ENCODE results near the gene ACTN3. TPM values are rescaled to one million over a fixed set of nuclear protein-coding genes. Genes with fewer than 3 reads are reported as not detected.

The ACTN3 gene
- total and polyA plus RNA-seq, 3 experiments from 2014 or later, result 0.31 to 0.33 TPM; not detected in 1

GRCh38 chr11:66545701-66546367, 869 bp upstream of the ACTN3 start, which contains the start of gene ZDHHC24:
TSS of gene ZDHHC24 (minus strand) at chr11:66546048. CDS start at chr11:66546003, 45 bp downstream.
- Mint-ChIP-seq H3K36me3 (peaks cover 0 to 38% (median 10%) of the 10 kb centered on the region in 3 donors), H3K4me1 (peaks cover 34 to 50% (median 48%) of the 10 kb centered on the region in 3 donors), H3K27me3 (peaks cover 0 to 6% of the 10 kb centered on the region in 2 donors), H3K9me3 (no peaks in the 10 kb centered on the region), H3K4me3 (peak within 1 kb of the TSS; percentile 86 to 95 (median 92)), H3K27ac (peak within 1 kb of the TSS; percentile 82 to 96 (median 94))
- Histone ChIP-seq H3K9me3 (ENCODE audit: low read length) (no peaks in the 10 kb centered on the region), H3K27me3 (ENCODE audit: insufficient read depth, low read length, poor library complexity, severe bottlenecking) (no peaks in the 10 kb centered on the region), H3K4me3 (ENCODE audit: low read length) (peak within 1 kb of the TSS; percentile 92), H3K36me3 (ENCODE audit: insufficient read depth, low read length) (no peaks in the 10 kb centered on the region), H3K4me1 (ENCODE audit: insufficient read depth, low read length) (peaks cover 32% of the 10 kb centered on the region), H3K27ac (ENCODE audit: low read depth, low read length) (peak within 1 kb of the TSS; percentile 75)
- CTCF ChIA-PET, result interaction anchor here (1.0 to 2.4 kb wide), 8 partner anchors 11 to 137 kb away, joined by 3 to 11 read pairs (median 4); partner anchors contain the start of genes CTSF and RBM4B
- POLR2A ChIA-PET, result interaction anchor here (0.8 to 2.2 kb wide), 8 partner anchors 22 to 298 kb away, joined by 3 to 17 read pairs (median 8); partner anchors contain the start of genes CTSF, DPP3, PELI3 and RBM14
- DNase-seq, result peak; percentile 77 to 87 (median 82)

- Histone ChIP-seq H3K27me3 (ENCODE audit: insufficient read depth, low read length, poor library complexity, severe bottlenecking) (no peaks in the 10 kb centered on the region), H3K27ac (ENCODE audit: low read depth, low read length) (no peak overlapping the region), H3K36me3 (ENCODE audit: insufficient read depth, low read length) (no peaks in the 10 kb centered on the region), H3K9me3 (ENCODE audit: low read length) (no peaks in the 10 kb centered on the region), H3K4me1 (ENCODE audit: insufficient read depth, low read length) (peaks cover 32% of the 10 kb centered on the region), H3K4me3 (ENCODE audit: low read length) (no peak overlapping the region)
- Mint-ChIP-seq H3K9me3 (no peaks in the 10 kb centered on the region), H3K27me3 (peaks cover 0 to 6% of the 10 kb centered on the region in 2 donors), H3K36me3 (peaks cover 0 to 26% (median 5%) of the 10 kb centered on the region in 3 donors), H3K4me1 (peaks cover 30 to 41% (median 38%) of the 10 kb centered on the region in 3 donors), H3K4me3 (peak overlapping the region; percentile 86 to 95 (median 92)), H3K27ac (peak overlapping the region in 4 of 8 donors; percentile 4 to 94 (median 88))
- ChIA-PET CTCF (interaction anchor here (1.4 to 2.4 kb wide), 5 partner anchors 21 to 132 kb away, joined by 3 to 11 read pairs (median 5); partner anchors contain the start of genes CTSF and RBM4B), POLR2A (interaction anchor here (0.5 to 2.2 kb wide), 6 partner anchors 21 to 1425 kb away, joined by 3 to 17 read pairs (median 9); partner anchors contain the start of genes CTSF, DPP3, FAU and RBM14)
- DNase-seq, result no peak
These were observed 411 bp downstream of the ACTN3 start for GRCh38 chr11:66546966-66547661.

- peaks cover 0 to 20% (median 0%) of the 10 kb centered on the region in 3 donors for H3K36me3 Mint-ChIP-seq
- H3K27ac Mint-ChIP-seq, result no peak overlapping the region
- H3K27me3 ChIP-seq (ENCODE audit: insufficient read depth, low read length, poor library complexity, severe bottlenecking), result no peaks in the 10 kb centered on the region
- H3K27me3 Mint-ChIP-seq, result peaks cover 0 to 6% of the 10 kb centered on the region in 2 donors
- no peaks in the 10 kb centered on the region for H3K9me3 ChIP-seq (ENCODE audit: low read length)
- no peak overlapping the region for H3K27ac ChIP-seq (ENCODE audit: low read depth, low read length)
- ChIA-PET CTCF (no interaction called here), POLR2A (no interaction called here)
- H3K4me3 ChIP-seq (ENCODE audit: low read length), result no peak overlapping the region
- H3K4me1 Mint-ChIP-seq, result peaks cover 25 to 36% (median 33%) of the 10 kb centered on the region in 3 donors
- peaks cover 32% of the 10 kb centered on the region for H3K4me1 ChIP-seq (ENCODE audit: insufficient read depth, low read length)
- H3K36me3 ChIP-seq (ENCODE audit: insufficient read depth, low read length), result no peaks in the 10 kb centered on the region
- no peak for DNase-seq
- H3K9me3 Mint-ChIP-seq, result no peaks in the 10 kb centered on the region
- peak overlapping the region in 5 of 7 donors; percentile 5 to 87 (median 40) for H3K4me3 Mint-ChIP-seq
These were observed 933 bp downstream of the ACTN3 start for GRCh38 chr11:66547662-66548009.

- peak overlapping the region in 3 of 8 donors; percentile 11 to 65 (median 26) for H3K27ac Mint-ChIP-seq
- H3K9me3 Mint-ChIP-seq, result no peaks in the 10 kb centered on the region
- H3K4me1 Mint-ChIP-seq, result peaks cover 22 to 32% (median 29%) of the 10 kb centered on the region in 3 donors
- H3K36me3 Mint-ChIP-seq, result peaks cover 0 to 16% (median 0%) of the 10 kb centered on the region in 3 donors
- no peak for DNase-seq
- H3K4me3 Mint-ChIP-seq, result peak overlapping the region in 5 of 7 donors; percentile 5 to 87 (median 41)
- Histone ChIP-seq H3K4me3 (ENCODE audit: low read length) (no peak overlapping the region), H3K4me1 (ENCODE audit: insufficient read depth, low read length) (peaks cover 28% of the 10 kb centered on the region), H3K27me3 (ENCODE audit: insufficient read depth, low read length, poor library complexity, severe bottlenecking) (no peaks in the 10 kb centered on the region), H3K36me3 (ENCODE audit: insufficient read depth, low read length) (no peaks in the 10 kb centered on the region), H3K27ac (ENCODE audit: low read depth, low read length) (no peak overlapping the region), H3K9me3 (ENCODE audit: low read length) (no peaks in the 10 kb centered on the region)
- POLR2A ChIA-PET, result no interaction called here
- H3K27me3 Mint-ChIP-seq, result peaks cover 0 to 6% of the 10 kb centered on the region in 2 donors
- CTCF ChIA-PET, result no interaction called here
These were observed 1.3 kb downstream of the ACTN3 start for GRCh38 chr11:66548041-66548440.

GRCh38 chr11:66548774-66549630, 2.3 kb downstream of the ACTN3 start:
- Histone ChIP-seq H3K36me3 (ENCODE audit: insufficient read depth, low read length) (no peaks in the 10 kb centered on the region), H3K27me3 (ENCODE audit: insufficient read depth, low read length, poor library complexity, severe bottlenecking) (no peaks in the 10 kb centered on the region), H3K9me3 (ENCODE audit: low read length) (no peaks in the 10 kb centered on the region), H3K4me1 (ENCODE audit: insufficient read depth, low read length) (peaks cover 18% of the 10 kb centered on the region), H3K4me3 (ENCODE audit: low read length) (no peak overlapping the region), H3K27ac (ENCODE audit: low read depth, low read length) (no peak overlapping the region)
- peaks cover 0 to 8% (median 0%) of the 10 kb centered on the region in 3 donors for H3K36me3 Mint-ChIP-seq
- DNase-seq, result no peak
- no peaks in the 10 kb centered on the region for H3K9me3 Mint-ChIP-seq
- peak overlapping the region in 4 of 7 donors; percentile 32 to 87 (median 51) for H3K4me3 Mint-ChIP-seq
- peaks cover 0 to 6% of the 10 kb centered on the region in 2 donors for H3K27me3 Mint-ChIP-seq
- peak overlapping the region in 6 of 8 donors; percentile 5 to 85 (median 24) for H3K27ac Mint-ChIP-seq
- H3K4me1 Mint-ChIP-seq, result peaks cover 12 to 22% (median 20%) of the 10 kb centered on the region in 3 donors
- ChIA-PET POLR2A (no interaction called here), CTCF (interaction anchor here (0.5 kb wide), 1 partner anchor 111 kb away, joined by 4 read pairs; no protein-coding TSS in a partner anchor)

DNA sequence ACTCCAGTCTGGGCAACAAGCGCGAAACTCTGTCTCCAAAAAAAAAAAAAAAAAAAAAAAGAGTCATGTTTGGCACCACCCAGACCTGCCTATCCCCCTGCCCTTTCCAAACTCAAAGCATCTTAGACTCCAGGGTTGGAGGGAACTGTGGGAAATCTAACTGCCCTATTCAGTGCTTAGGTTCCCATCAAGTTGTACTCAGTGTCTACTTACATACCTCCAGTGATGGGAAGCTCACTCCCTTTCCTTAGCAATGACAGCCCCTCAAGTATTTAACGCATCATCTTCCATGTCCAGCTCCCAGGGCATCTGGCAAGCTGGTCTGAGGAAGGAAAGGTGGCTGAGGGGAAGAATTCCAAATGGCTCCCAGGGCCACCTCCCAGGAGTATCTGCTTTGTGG, 3.0 kb downstream of the ACTN3 start:
- Mint-ChIP-seq H3K9me3 (no peaks in the 10 kb centered on the region), H3K36me3 (peaks cover 0 to 8% (median 0%) of the 10 kb centered on the region in 3 donors), H3K4me3 (peak overlapping the region in 1 of 7 donors; percentile 74), H3K4me1 (peaks cover 8 to 16% (median 13%) of the 10 kb centered on the region in 3 donors), H3K27ac (no peak overlapping the region), H3K27me3 (peaks cover 0 to 6% of the 10 kb centered on the region in 2 donors)
- no peak overlapping the region for H3K4me3 ChIP-seq (ENCODE audit: low read length)
- peaks cover 12% of the 10 kb centered on the region for H3K4me1 ChIP-seq (ENCODE audit: insufficient read depth, low read length)
- no peaks in the 10 kb centered on the region for H3K9me3 ChIP-seq (ENCODE audit: low read length)
- POLR2A ChIA-PET, result no interaction called here
- no peak overlapping the region for H3K27ac ChIP-seq (ENCODE audit: low read depth, low read length)
- no peaks in the 10 kb centered on the region for H3K27me3 ChIP-seq (ENCODE audit: insufficient read depth, low read length, poor library complexity, severe bottlenecking)
- CTCF ChIA-PET, result no interaction called here
- DNase-seq, result no peak
- H3K36me3 ChIP-seq (ENCODE audit: insufficient read depth, low read length), result no peaks in the 10 kb centered on the region

DNA sequence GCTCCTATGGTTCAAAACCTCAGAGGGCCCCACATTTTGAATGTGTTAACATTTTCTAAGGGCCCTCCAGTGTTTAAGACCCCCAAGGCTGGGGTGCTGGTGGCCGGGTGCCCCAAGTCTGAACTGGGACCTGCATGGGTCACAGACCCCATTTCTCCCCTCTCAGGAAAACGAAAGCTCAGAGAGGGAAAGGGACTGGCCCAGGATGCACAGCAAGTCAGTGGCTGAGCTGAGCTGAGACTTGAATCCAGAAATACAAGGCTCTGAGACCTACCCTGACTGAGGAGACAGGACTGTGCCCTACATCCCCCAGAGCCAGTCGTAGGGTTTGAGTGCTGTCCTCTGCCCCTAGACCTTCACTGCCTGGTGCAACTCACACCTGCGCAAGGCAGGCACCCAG, 4.2 kb downstream of the ACTN3 start:
- Mint-ChIP-seq H3K4me3 (no peak overlapping the region), H3K9me3 (no peaks in the 10 kb centered on the region), H3K4me1 (peaks cover 3 to 8% (median 7%) of the 10 kb centered on the region in 3 donors), H3K36me3 (peaks cover 0 to 4% (median 0%) of the 10 kb centered on the region in 3 donors), H3K27ac (no peak overlapping the region), H3K27me3 (peaks cover 5 to 8% of the 10 kb centered on the region in 2 donors)
- no peak for DNase-seq
- POLR2A ChIA-PET, result no interaction called here
- Histone ChIP-seq H3K4me1 (ENCODE audit: insufficient read depth, low read length) (peaks cover 3% of the 10 kb centered on the region), H3K9me3 (ENCODE audit: low read length) (no peaks in the 10 kb centered on the region), H3K36me3 (ENCODE audit: insufficient read depth, low read length) (no peaks in the 10 kb centered on the region), H3K4me3 (ENCODE audit: low read length) (no peak overlapping the region), H3K27ac (ENCODE audit: low read depth, low read length) (no peak overlapping the region), H3K27me3 (ENCODE audit: insufficient read depth, low read length, poor library complexity, severe bottlenecking) (no peaks in the 10 kb centered on the region)
- CTCF ChIA-PET, result no interaction called here
